GM18858 (cell line): ENCODE data around the gene EHD3.

Experiments used
- ATAC-seq: cut with Tn5 transposase; IDR thresholded peaks from one replicate; pipeline ENCODE4 v1.9.1; 2021; ENCODE audit not compliant: unreplicated experiment

EHD3 gene

DNA sequence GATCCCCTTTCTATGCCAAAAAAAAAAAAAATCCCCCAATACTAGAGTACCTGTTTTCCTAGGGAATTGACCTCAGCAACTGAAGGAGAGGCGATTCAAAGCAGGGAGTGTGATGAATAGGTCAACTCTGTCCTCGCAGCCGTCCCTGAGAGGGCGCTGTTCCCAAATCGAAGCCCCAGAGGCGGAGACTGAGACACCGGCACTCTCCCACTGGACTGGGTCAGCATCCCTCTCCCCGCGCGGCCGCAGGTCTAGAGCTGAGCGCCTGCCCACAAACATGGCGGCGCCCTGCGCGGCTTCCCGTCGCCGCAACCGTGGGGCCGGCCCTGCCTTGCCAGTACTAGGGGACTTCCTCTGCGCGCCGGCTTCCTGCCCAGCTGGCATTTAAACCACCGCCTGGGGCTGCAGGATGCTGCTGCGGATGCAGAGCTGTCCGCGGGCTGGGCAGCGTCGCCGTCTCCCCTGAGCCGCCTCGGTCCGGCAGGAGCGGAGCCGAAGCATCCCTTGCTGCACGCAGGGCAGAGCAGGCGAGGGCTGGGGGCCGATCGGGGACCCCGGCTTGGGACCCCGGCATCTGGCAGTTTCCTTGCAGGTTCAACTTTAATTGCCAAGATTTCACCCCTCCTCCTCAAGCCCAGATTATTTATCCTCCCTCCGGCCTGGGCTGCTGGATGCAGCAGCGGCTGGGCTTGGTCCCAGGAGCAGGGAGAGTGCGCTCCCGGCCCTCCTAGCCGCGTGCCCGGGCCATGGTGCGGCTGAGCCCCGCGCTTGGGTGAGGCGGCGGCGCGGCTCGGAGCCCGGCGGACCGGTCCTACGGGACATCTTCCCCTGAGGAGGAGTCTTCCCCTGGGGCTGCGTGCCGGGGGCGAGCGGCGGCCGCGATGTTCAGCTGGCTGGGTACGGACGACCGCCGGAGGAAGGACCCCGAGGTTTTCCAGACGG is at the start of gene EHD3:
Gene EHD3, plus strand, starts transcription at position 412 of the 942 bp plus-strand sequence. Its CDS starts 470 bp downstream, at position 882.
- peak; percentile 95 for ATAC-seq

DNA sequence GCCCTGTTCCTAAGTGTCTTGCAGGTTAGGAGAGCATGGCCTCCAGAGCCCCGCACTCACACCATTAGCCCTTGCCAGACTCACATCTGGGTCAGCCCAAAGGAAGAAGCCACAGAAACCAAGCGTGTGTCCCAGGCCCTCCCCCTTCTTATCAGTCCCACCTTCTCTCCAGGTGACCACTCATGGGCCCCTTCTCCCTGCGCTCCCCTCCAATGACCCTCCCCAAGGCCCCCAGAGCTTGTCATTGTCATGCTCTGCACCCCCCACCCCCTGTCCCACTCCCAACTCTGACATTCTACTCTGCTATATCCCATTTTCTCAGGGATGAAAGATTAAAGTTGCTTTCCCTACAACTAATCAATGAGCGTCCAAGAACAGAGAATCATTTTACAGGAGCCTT is 46.8 kb upstream of the EHD3 start:
- no peak for ATAC-seq

DNA sequence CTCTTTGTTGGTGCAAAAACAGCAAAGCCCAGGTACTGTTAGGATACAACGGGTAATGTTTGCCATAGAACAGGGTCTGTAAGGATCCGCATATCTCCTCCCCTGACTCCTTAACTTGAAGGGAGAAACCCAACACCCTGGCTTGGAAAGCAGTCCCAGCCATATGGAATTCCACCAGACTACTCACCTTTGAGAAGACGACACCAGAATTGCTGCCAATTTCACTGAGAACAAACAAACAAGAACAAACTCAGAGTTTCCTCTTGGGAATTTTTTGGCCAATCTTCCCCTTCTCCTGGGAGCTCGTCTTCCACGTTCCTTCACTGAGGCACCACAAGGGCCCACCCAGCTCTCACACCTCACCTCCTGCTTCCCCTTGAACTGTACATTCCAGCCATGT is 45.8 kb upstream of the EHD3 start:
- no peak for ATAC-seq

DNA sequence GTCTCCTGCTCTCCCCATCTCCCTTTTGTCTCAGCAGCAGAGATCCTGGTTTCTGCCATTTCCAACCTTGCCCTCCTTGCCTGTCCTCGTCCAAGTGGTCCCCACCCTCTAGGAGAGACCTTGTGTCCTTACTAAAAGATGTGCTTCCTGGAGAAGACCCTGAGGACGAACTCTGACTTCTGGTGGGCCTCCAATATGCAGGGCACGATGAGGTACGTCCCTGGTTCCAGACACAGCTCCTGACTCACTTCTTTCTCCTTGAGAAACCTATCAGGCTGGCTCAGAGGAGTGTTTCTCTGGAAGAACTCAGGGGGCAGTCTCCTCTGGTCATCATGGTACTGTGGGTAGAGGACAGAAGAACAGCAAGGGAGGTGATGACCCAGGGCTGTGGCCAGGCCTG is 44.8 kb upstream of the EHD3 start:
- ATAC-seq = no peak

DNA sequence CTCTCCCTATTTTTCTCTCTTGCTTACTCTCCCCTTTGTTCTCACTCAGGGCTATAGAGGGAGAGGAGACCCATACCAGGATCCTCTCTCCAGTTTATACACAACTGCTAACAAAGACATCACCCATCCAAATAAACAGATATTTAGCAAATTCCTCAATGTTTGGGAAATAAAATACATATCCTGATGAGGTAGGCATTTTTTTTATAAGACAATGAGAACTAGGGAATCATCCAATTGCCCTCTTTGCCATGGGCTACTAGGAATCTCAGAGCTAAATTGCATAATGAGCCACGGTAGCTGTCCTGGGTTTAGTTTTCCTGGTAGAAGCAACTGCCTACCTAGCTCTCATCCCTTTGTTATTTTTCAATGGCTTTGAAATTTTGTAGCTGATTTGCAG is 43.8 kb upstream of the EHD3 start:
- ATAC-seq = no peak

DNA sequence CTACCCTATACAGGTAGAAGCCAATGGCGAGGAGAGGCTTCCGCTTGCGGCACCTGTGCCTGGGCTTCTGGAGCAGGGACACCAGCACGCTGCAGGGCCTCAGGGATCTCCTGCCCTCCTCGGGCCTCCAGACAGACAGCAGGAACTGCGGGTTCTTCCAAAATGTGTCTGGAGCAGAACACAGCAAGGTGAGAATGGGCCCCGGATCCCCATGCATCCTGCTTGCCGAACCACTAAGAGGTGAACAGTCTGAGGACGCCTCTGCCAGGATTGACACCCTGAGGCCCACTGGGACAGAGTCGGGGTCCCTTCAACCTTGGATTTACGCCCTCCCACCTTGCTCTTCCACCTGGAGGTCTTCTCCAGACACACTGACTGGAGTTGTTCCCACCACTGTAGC is 42.0 kb upstream of the EHD3 start:
- ATAC-seq = no peak

DNA sequence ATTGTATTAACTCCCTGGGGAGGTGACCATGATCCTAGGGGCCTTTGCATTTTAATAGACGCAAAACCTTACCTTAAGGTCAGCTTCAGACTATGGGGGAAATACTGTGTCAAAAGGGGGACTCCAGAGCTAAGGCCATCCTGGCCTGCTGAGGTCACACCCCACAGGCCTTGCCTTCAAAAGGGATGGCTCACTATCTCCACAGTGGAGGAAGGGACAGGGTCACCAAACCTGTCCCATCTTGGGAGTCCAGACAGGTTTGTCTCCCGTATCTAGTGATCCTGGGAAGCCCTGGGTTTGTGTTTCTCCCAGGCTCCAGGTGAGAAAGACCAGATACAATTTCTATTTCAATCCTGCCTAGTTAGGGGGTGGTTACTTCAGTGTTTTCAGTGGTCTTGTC is 41.6 kb upstream of the EHD3 start:
- ATAC-seq = no peak

DNA sequence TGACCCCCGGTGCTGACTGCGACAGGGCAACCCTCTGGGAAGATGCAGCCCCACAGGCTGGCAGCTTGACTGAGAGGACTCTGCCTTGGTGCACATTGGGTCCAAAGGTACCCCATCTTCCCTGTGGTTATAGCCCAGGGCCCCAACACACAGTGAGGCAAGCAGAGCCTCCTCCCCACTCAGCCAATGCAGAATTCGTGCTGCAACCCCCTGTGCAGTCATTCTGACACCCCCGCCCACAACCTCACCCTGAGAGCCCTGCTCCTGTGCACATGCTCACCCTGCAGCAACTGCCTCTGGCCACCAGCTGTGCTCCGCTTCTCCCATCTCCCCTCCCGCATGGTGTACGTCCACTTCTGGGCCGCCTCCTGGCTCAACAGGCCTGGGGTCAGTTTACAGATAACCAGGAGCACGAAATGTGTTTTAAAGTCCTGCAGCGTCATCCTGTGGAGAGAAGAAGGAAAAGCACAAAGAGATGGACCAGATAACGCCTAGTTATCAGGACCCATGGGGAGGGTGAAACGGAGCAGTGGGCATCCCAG is 41.0 kb upstream of the EHD3 start:
- ATAC-seq = no peak

DNA sequence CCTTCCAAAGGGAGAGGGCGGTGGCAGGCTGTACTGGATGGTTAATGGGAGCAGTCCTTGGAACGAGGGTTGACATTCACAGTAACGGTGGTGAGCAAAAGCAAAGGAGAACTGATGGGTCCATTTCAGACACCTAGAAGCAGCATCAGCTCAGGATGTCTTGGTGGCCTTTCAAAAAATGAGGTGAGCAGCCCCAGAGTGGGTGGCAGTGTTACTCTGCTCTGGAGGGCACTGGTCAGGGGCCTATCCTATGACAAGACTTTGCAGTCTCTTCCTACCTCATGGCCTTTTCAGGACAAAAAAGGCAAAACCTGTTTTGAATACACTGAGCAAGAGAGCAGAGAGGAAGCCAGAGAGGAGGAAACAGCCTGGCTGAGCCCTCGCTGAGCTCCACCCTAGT is 40.1 kb upstream of the EHD3 start:
- no peak for ATAC-seq

DNA sequence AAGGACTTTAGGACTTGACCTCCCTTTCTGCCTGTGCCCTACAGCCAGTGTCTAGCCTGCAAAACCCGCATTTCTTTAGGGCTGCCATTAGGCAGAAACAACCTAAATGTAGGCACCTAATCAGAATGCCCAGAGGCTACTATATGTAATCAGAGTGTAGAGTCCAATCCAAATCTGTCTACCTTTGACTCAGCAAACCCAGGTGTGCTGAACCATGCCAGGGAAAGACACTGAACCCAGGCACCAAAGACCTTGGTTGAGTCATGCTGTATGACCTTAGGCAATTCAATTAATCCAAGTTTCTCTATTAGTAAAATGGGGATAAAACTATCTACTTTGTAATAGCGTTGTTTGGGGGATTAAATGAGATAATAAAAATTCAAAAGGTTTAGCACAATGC is 37.3 kb upstream of the EHD3 start:
- no peak for ATAC-seq

DNA sequence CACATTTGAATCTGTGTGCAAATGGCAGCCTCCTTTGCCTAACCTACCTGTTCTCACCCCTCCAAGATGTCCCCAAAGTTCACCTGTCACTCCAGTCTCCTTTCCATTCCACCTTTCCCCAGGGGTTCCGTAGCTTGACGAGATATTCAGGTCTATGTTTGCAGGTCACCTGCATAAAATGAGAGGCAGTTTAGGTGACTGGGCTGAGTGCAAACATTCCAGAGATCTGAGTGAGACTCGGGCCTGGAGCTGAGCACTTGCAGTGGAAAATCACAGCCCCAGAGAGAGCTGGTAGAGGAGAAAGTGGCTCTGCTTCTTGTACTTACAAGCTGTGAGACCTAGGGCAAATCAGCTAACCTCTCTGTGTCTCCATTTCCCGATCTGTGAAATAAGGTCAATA is 36.8 kb upstream of the EHD3 start:
- ATAC-seq = no peak

DNA sequence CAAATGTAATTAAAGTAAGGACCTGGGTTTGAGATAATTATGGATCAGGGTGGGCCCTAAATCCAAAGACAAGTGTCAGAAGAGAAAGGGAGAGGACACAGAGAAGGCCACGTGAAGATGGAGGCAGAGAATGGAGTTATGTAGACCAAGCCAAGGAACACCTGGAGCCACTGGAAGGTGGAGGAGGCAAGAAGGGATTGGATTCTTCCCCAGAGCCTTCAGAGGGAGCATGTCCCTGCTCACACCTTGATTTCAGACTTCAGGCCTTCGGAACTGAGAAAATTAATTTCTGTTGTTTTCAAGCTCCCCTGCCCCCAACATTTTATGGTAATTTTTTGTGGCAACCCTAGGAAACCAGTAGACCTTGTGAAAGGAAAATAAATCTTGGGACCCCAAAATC is 36.3 kb upstream of the EHD3 start:
- ATAC-seq = no peak

DNA sequence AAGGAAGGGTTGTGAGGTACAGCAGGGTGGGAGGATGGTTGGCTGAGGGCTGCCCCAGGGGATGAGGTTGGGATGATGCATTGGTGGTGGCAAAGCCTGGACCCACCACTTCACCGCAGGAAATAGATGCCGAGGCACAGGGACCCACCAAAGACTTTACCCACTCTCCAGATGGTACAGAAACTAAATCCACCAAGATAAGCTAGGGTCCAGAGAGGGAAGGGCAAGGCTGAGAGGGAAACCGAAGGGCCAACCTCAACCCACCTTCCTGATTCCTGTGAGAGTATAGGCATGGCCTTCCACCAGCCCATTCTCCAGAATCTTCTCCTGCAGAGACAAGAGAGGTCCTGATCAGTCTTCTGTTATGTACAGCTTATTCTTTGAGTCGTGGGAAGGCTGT is 34.7 kb upstream of the EHD3 start:
- ATAC-seq = no peak

DNA sequence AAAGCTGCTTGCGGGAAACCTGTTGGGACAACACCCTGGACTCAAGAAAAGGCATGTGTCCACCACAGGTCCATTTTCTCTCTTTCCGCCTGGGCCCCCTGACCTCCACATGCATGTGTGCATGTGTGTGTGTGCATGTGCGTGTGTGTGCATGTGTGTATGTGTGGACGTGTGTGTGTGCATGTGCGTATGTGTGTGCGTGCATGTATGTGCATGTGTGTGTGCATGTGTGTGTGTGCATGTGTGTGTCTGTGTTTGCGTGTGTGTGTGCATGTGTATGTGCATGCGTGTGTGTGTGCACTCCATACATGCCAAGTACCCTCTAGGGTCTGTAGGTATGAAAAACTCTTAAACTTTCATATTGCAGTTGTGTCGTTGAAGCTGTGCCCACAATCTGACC is 33.0 kb upstream of the EHD3 start:
- no peak for ATAC-seq

DNA sequence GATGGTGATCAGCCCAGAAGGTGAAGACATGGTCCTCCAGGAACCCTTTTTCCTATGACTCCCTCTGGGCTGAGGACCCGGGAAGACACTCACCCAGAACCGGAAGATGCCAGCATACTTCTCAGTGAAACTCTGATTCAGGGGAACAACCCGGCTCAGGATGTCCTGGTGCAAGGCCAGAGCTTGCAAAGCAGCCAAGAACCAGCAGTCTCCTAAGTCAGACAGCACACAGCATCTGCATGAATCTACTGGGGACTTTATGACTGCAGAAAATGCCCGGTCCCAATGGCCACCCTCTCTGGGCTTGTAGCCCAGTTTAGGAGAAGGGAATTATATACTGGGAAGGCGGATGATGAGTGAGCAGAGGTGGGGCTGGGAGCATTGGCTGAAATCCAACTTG is 31.9 kb upstream of the EHD3 start:
- ATAC-seq = no peak

DNA sequence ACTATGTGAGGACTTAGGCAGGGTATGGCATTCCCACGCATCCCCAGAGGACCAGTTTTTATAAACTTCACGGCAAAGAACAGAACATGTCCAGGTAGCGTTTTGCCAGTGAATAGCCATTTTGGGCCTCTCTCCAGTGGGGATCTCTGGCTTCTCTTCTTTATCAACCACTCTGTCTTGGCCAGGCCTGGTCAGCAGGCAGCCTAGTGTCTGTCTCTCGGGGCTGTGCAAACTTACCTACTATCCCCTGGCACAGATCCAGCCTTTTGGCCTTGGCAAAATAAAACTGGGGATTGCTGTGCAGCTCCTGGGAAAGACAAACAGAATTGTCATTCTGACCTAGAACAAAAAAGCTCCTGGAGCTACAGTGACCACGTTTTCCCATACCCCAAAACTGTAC is 31.1 kb upstream of the EHD3 start:
- no peak for ATAC-seq

DNA sequence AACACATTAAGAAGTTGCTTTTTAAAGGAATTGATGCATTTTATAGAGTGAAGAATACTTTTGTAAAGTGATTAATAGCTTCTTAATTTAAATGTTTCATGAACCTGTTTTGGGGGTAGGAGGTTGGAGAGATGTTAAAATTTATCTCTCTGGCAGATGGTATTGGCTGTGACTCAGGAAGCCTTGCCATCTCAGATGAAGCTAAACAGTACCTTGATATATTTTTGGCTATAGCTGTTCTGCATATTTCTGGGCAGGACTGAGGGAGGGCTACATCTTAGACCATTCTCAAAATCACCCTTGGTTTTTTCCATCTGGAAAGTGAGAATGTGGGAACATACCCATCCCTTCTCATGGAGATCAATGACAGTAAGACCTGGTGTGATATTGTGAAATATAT is 30.0 kb upstream of the EHD3 start:
- no peak for ATAC-seq

DNA sequence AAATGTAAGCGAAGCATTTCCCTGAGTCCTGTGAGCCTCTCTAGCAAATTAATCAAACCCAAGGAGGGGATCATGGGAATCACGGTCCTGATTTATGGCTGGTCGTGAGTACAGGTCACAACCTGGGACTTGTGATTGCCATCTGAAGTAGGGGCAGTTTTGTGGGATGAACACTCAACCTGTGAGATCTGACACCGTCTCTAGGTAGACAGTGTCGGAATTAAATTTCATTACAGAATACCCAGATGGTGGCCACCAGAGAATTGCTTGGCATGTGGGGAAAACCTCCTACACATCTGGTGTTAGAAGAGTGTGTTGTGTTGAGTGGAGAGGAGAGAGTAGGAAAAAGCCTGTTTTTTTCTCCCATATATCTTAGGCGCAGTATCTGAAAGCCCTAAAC is 29.2 kb upstream of the EHD3 start:
- ATAC-seq = no peak

DNA sequence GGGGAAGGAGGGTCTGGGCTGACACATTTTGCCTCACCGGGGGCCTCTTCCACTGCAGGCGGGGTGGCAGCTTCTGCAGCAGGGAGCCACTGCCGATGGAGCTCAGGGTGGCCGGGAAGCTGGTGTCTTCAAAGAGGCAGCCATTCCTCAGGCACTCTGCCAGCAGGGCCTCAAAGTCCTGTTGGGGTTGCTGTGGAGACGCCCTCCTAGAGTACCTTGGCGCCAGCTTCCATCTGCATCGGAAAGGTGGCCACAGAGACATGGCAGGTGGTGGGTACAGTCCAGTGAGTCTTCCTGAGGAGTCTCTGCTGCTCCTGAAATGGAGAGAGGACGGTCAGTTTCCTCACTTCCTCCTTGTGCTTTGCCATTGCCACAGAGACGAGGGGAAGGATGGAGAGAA is 28.8 kb upstream of the EHD3 start:
- ATAC-seq = no peak

DNA sequence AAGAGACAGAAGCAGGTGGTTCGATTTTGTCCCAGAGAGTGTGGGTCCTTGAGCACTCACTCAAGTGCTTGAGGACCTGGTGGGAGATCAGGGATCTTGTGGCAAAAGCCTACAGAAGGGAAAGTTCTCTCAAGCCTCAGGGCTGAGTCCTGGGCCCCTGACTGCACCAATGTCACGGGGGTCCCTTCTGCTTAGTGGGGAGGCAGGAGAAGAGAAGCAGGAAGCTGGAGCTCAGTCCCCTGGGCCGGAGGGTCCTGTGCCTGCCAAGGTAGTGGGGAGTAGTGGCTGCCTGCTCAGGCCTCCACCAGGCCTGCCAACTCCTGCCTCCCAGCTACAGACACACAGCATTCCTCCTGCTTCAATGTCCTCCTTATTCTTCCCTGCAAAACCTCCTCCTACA is 28.3 kb upstream of the EHD3 start:
- no peak for ATAC-seq

DNA sequence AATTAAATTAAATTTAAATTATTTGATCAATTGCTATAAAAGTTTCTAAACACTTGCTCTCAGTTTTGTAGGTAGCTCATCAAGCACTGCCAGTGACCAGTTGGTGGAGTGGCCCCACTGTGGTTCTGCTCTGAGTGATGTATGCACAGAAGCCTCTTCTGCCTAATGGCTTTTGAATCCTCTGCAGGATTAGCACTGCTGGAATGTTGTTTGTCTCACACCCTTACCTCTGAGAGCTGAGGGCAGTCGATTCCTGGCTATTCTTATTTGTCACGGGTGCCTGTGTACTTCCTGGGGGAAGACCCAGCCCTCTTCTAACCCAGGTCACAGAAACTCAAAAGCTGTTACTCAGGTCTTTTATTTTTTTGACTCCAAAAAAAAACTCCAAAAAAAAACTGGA is 26.2 kb upstream of the EHD3 start:
- no peak for ATAC-seq

DNA sequence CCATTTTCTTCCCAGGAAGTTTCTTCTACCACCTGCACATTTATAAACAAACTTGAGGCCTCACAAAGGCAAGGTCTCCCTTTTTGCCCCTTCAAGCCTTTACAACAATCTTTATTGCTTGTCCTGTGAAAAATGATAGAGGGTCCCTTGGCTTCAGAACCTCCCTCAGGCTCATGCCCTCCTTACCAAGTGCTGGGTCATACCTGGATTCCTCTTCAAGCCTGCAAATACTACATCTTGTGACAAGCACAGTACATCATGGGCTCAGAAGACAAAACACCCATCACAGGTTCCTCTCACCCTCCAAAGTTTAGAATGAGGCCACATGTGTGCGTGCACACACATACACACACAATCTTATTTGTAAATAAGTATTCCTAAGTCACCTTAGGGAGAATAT is 25.7 kb upstream of the EHD3 start:
- no peak for ATAC-seq
